WTC11 (cell line): ENCODE measurements around the gene KIAA1958. TPM values are rescaled to one million over a fixed set of nuclear protein-coding genes. Genes with fewer than 3 reads are reported as not detected.
A peak's percentile ranks its signal among the peaks of the same experiment; 100 is the strongest.

Experiments
- ATAC-seq: fragments of 200-7000 bp; cut with Tn5 transposase; 2 replicates; pipeline ENCODE4 v1.10.0; 2021; ENCODE audit warnings: mild to moderate bottlenecking, moderate library complexity
- CTCF ChIA-PET: fragments of 300-600 bp; sonication (Branson Sonifier 250); formaldehyde crosslinking; loops from one replicate; lab custom pipeline; 2021; ENCODE audit warnings: antibody characterized with exemption; lab: Charles Lee
- POLR2A ChIA-PET: fragments of 350-600 bp; sonication (Branson Sonifier 250); formaldehyde crosslinking; loops from one replicate; lab custom pipeline; 2021; ENCODE audit warnings: antibody characterized with exemption; lab: Charles Lee
- DNase-seq: peaks from one replicate; pipeline ENCODE4 v3.0.0; 2021; ENCODE audit warnings: low spot score
- H3K27ac Mint-ChIP-seq: 2 replicates; pipeline ENCODE4 v1.8.0; 2021; ENCODE audit warnings: mixed read lengths
- H3K27me3 Mint-ChIP-seq: 2 replicates; pipeline ENCODE4 v1.8.0; 2021; ENCODE audit warnings: low read depth, mild to moderate bottlenecking, moderate library complexity, mixed read lengths
- H3K36me3 Mint-ChIP-seq: 2 replicates; pipeline ENCODE4 v1.8.0; 2021; ENCODE audit warnings: mixed read lengths
- H3K4me1 Mint-ChIP-seq: 2 replicates; pipeline ENCODE4 v1.8.0; 2022; ENCODE audit warnings: mixed read lengths
- H3K4me3 Mint-ChIP-seq: 2 replicates; pipeline ENCODE4 v1.8.0; 2021; ENCODE audit warnings: mild to moderate bottlenecking, moderate library complexity, mixed read lengths
- H3K9me3 Mint-ChIP-seq: 2 replicates; pipeline ENCODE4 v1.8.0; 2021; ENCODE audit warnings: mixed read lengths
- ATF2 ChIP-seq: sonication (generic); formaldehyde crosslinking; IDR thresholded peaks from 2 replicates; pipeline ENCODE4 v1.8.1; 2022; ENCODE audit warnings: low read depth, missing genetic modification reagents, borderline replicate concordance
- ATF6 ChIP-seq: sonication (generic); formaldehyde crosslinking; IDR thresholded peaks from 2 replicates; pipeline ENCODE4 v1.8.1; 2023; ENCODE audit warnings: mild to moderate bottlenecking, missing genetic modification reagents
- CREB1 ChIP-seq: sonication (generic); formaldehyde crosslinking; IDR thresholded peaks from 2 replicates; pipeline ENCODE4 v1.8.0; 2023; ENCODE audit warnings: mild to moderate bottlenecking, missing genetic modification reagents
- CREM ChIP-seq: sonication (generic); formaldehyde crosslinking; IDR thresholded peaks from 2 replicates; pipeline ENCODE4 v1.8.1; 2022; ENCODE audit warnings: mild to moderate bottlenecking, missing genetic modification reagents, moderate library complexity
- CTCF ChIP-seq: fragments of 200-600 bp; IDR thresholded peaks from 2 replicates; pipeline ENCODE4 v1.8.0; 2022; ENCODE audit warnings: antibody characterized with exemption
- ELF4 ChIP-seq: sonication (generic); formaldehyde crosslinking; IDR thresholded peaks from 2 replicates; pipeline ENCODE4 v1.8.1; 2022; ENCODE audit warnings: low read depth, mild to moderate bottlenecking, moderate library complexity, missing genetic modification reagents
- HMGA2 ChIP-seq: fragments of 250-450 bp; sonication (Bioruptor Pico); IDR thresholded peaks from 2 replicates; pipeline ENCODE4 v1.4.0; 2021; ENCODE audit warnings: mild to moderate bottlenecking, moderate library complexity
- JUN ChIP-seq: sonication (generic); formaldehyde crosslinking; IDR thresholded peaks from 2 replicates; pipeline ENCODE4 v1.8.0; 2023; ENCODE audit warnings: mild to moderate bottlenecking, missing genetic modification reagents
- MAX ChIP-seq: sonication (generic); formaldehyde crosslinking; IDR thresholded peaks from 2 replicates; pipeline ENCODE4 v1.8.0; 2022; ENCODE audit warnings: mild to moderate bottlenecking, missing genetic modification reagents
- MXD4 ChIP-seq: fragments of 250-450 bp; sonication (Bioruptor Pico); IDR thresholded peaks from 2 replicates; pipeline ENCODE4 v1.8.0; 2021; ENCODE audit warnings: mild to moderate bottlenecking, moderate library complexity, borderline replicate concordance
- NFATC4 ChIP-seq: fragments of 250-450 bp; sonication (Bioruptor Pico); IDR thresholded peaks from 2 replicates; pipeline ENCODE4 v1.9.0; 2021; ENCODE audit warnings: mild to moderate bottlenecking
- NFE2L1 ChIP-seq: sonication (generic); formaldehyde crosslinking; IDR thresholded peaks from 2 replicates; pipeline ENCODE4 v1.8.1; 2023; ENCODE audit warnings: missing genetic modification reagents
- OVOL2 ChIP-seq: fragments of 250-450 bp; sonication (Bioruptor Pico); IDR thresholded peaks from 2 replicates; pipeline ENCODE4 v1.9.0; 2021; ENCODE audit warnings: mild to moderate bottlenecking, borderline replicate concordance
- PREB ChIP-seq: sonication (generic); formaldehyde crosslinking; IDR thresholded peaks from 2 replicates; pipeline ENCODE4 v1.8.1; 2022; ENCODE audit warnings: mild to moderate bottlenecking, missing genetic modification reagents, moderate library complexity, borderline replicate concordance
- RORB ChIP-seq: fragments of 250-450 bp; sonication (Bioruptor Pico); IDR thresholded peaks from 2 replicates; pipeline ENCODE4 v1.9.0; 2021; ENCODE audit warnings: mild to moderate bottlenecking
- SOX15 ChIP-seq: fragments of 250-450 bp; sonication (Bioruptor Pico); IDR thresholded peaks from 2 replicates; pipeline ENCODE4 v1.9.0; 2021; ENCODE audit warnings: mild to moderate bottlenecking
- TCF7 ChIP-seq: sonication (generic); formaldehyde crosslinking; IDR thresholded peaks from 2 replicates; pipeline ENCODE4 v1.8.0; 2022; ENCODE audit warnings: mild to moderate bottlenecking, low read depth, missing genetic modification reagents, moderate library complexity
- TEAD1 ChIP-seq: sonication (generic); formaldehyde crosslinking; IDR thresholded peaks from 2 replicates; pipeline ENCODE4 v1.8.0; 2022; ENCODE audit warnings: mild to moderate bottlenecking, missing genetic modification reagents
- TEAD4 ChIP-seq: sonication (generic); formaldehyde crosslinking; IDR thresholded peaks from 2 replicates; pipeline ENCODE4 v1.8.0; 2022; ENCODE audit warnings: mild to moderate bottlenecking, missing genetic modification reagents
- USF1 ChIP-seq: sonication (generic); formaldehyde crosslinking; IDR thresholded peaks from 2 replicates; pipeline ENCODE4 v1.8.0; 2022; ENCODE audit warnings: mild to moderate bottlenecking, missing genetic modification reagents
- ZMAT4 ChIP-seq: fragments of 250-450 bp; sonication (Bioruptor Pico); IDR thresholded peaks from 2 replicates; pipeline ENCODE4 v1.9.0; 2021; ENCODE audit warnings: mild to moderate bottlenecking
- ZNF138 ChIP-seq: sonication (generic); formaldehyde crosslinking; conservative IDR thresholded peaks from 2 replicates; pipeline ENCODE4 v1.8.1; 2022; ENCODE audit warnings: mild to moderate bottlenecking, moderate library complexity, missing genetic modification reagents
- ZNF317 ChIP-seq: sonication (generic); formaldehyde crosslinking; IDR thresholded peaks from 2 replicates; pipeline ENCODE4 v1.8.1; 2023; ENCODE audit warnings: low read depth, mild to moderate bottlenecking, moderate library complexity, missing genetic modification reagents, borderline replicate concordance
- ZNF423 ChIP-seq: fragments of 250-450 bp; sonication (Bioruptor Pico); IDR thresholded peaks from 2 replicates; pipeline ENCODE4 v2.1.2; 2022; ENCODE audit warnings: mild to moderate bottlenecking, moderate library complexity
- ZSCAN18 ChIP-seq: fragments of 250-450 bp; sonication (Bioruptor Pico); IDR thresholded peaks from 2 replicates; pipeline ENCODE4 v2.1.2; 2022; ENCODE audit warnings: mild to moderate bottlenecking, moderate library complexity
- total RNA-seq: library from RNA; stranded (reverse); gene quantifications from 3 replicates; pipeline ENCODE4 v1.2.3, GENCODE V29; 2021

Gene KIAA1958
- total RNA-seq, 1 experiment from 2014 or later, result 41.0 TPM

- CTCF ChIA-PET, result no interaction called here
- Mint-ChIP-seq H3K4me3 (no peak overlapping the region), H3K27ac (no peak overlapping the region), H3K4me1 (peaks cover 19% of the 10 kb centered on the region), H3K36me3 (peaks cover 27% of the 10 kb centered on the region), H3K9me3 (peaks cover 23% of the 10 kb centered on the region), H3K27me3 (no peaks in the 10 kb centered on the region)
- TF ChIP-seq ZNF317 (CRISPR knock-in tag) (no peak), MXD4 (no peak), TEAD4 (no peak), SOX15 (CRISPR knock-in tag) (no peak), TCF7 (no peak), PREB (CRISPR knock-in tag) (no peak), CREM (CRISPR knock-in tag) (no peak), USF1 (CRISPR knock-in tag) (no peak), CREB1 (CRISPR knock-in tag) (no peak), CTCF (no peak), ZNF423 (CRISPR knock-in tag) (no peak), TEAD1 (CRISPR knock-in tag) (no peak), OVOL2 (CRISPR knock-in tag) (no peak)
- POLR2A ChIA-PET, result no interaction called here
- ATAC-seq, result no peak
- DNase-seq, result no peak
Observed at GRCh38 chr9:112475318-112475717, 11.3 kb upstream of the KIAA1958 start.

- POLR2A ChIA-PET, result interaction anchor here (0.6 to 1.0 kb wide), 2 partner anchors 9 to 132 kb away, joined by 3 to 4 read pairs; partner anchors contain the start of gene KIAA1958
- Mint-ChIP-seq H3K36me3 (peaks cover 27% of the 10 kb centered on the region), H3K27me3 (no peaks in the 10 kb centered on the region), H3K4me3 (no peak overlapping the region), H3K9me3 (peaks cover 23% of the 10 kb centered on the region), H3K27ac (peak overlapping the region; percentile 36; the same call in 1 of the 2 replicates), H3K4me1 (peaks cover 13% of the 10 kb centered on the region)
- no peak for DNase-seq
- no peak for ATAC-seq
- CTCF ChIA-PET, result interaction anchor here (1.7 kb wide), 1 partner anchor 10 kb away, joined by 3 read pairs; no protein-coding TSS in a partner anchor
- TF ChIP-seq RORB, result no peak
- no peak for TF ChIP-seq HMGA2
- TF ChIP-seq ELF4 (CRISPR knock-in tag), result no peak
- TF ChIP-seq ZNF138 (CRISPR knock-in tag), result no peak
Observed at GRCh38 chr9:112477330-112477729, 9.3 kb upstream of the KIAA1958 start.

- CTCF ChIA-PET, result interaction anchor here (0.9 kb wide), 1 partner anchor 226 kb away, joined by 3 read pairs; no protein-coding TSS in a partner anchor
- Mint-ChIP-seq H3K4me3 (no peak overlapping the region), H3K27ac (0 out of 2 replicates have a peak overlapping the region, but pooled peaks have one; percentile 57), H3K9me3 (peaks cover 20% of the 10 kb centered on the region), H3K4me1 (peaks cover 2% of the 10 kb centered on the region; the same call in 1 of the 2 replicates), H3K36me3 (peaks cover 24% of the 10 kb centered on the region), H3K27me3 (no peaks in the 10 kb centered on the region)
- ATAC-seq, result no peak
- POLR2A ChIA-PET, result interaction anchor here (0.5 kb wide), 1 partner anchor 400 kb away, joined by 3 read pairs; no protein-coding TSS in a partner anchor
- no peak for DNase-seq
- TF ChIP-seq ZSCAN18 (CRISPR knock-in tag), result no peak
- TF ChIP-seq ZNF138 (CRISPR knock-in tag), result no peak
- no peak for TF ChIP-seq ZMAT4 (CRISPR knock-in tag)
- no peak for TF ChIP-seq NFE2L1
- TF ChIP-seq NFATC4 (CRISPR knock-in tag), result no peak
- TF ChIP-seq ATF6 (CRISPR knock-in tag), result no peak
- no peak for TF ChIP-seq MAX
- TF ChIP-seq ZNF317 (CRISPR knock-in tag), result no peak
- no peak for TF ChIP-seq ATF2 (CRISPR knock-in tag)
- TF ChIP-seq JUN, result no peak
Observed at GRCh38 chr9:112479221-112479620, 7.4 kb upstream of the KIAA1958 start.
